H9 (cell line): ENCODE data around the gene NUDT14. TPM values are rescaled to one million over a fixed set of nuclear protein-coding genes. Genes with fewer than 3 reads are reported as not detected.

Experiments used
- DNase-seq: peaks from one replicate; pipeline ENCODE4 v3.0.0-alpha.2; 2017
- H2AFZ ChIP-seq: one replicate; pipeline ENCODE4 v1.6.1; 2013; ENCODE audit warnings: mild to moderate bottlenecking, low read length, control low read depth, moderate library complexity
- H2AK5ac ChIP-seq: 2 replicates; pipeline ENCODE4 v1.6.1; 2013; ENCODE audit warnings: low read length, control low read depth, mixed read lengths; ENCODE audit not compliant: insufficient read length
- H2BK120ac ChIP-seq: one replicate; pipeline ENCODE4 v1.6.1; 2013; ENCODE audit warnings: low read depth, mild to moderate bottlenecking, low read length, control low read depth, inconsistent platforms; ENCODE audit not compliant: poor library complexity, severe bottlenecking
- H2BK12ac ChIP-seq: 2 replicates; pipeline ENCODE4 v1.6.1; 2013; ENCODE audit warnings: low read length, control low read depth, mixed read lengths, low read depth; ENCODE audit not compliant: insufficient read length
- H2BK15ac ChIP-seq: 2 replicates; pipeline ENCODE4 v1.6.1; 2013; ENCODE audit warnings: low read depth, low read length, control low read depth
- H2BK20ac ChIP-seq: one replicate; pipeline ENCODE4 v1.6.1; 2013; ENCODE audit warnings: low read depth, mild to moderate bottlenecking, low read length, control low read depth, inconsistent platforms; ENCODE audit not compliant: poor library complexity, severe bottlenecking
- H2BK5ac ChIP-seq: 2 replicates; pipeline ENCODE4 v1.6.1; 2013; ENCODE audit warnings: low read length, control low read depth, mixed read lengths; ENCODE audit not compliant: insufficient read length
- H3K14ac ChIP-seq: 2 replicates; pipeline ENCODE4 v1.6.1; 2013; ENCODE audit warnings: low read length, control low read depth; ENCODE audit not compliant: insufficient read depth
- H3K18ac ChIP-seq: 2 replicates; pipeline ENCODE4 v1.6.1; 2013; ENCODE audit warnings: low read depth, mild to moderate bottlenecking, mixed read lengths, low read length, control low read depth; ENCODE audit not compliant: insufficient read length
- H3K23ac ChIP-seq: 2 replicates; pipeline ENCODE4 v1.6.1; 2013; ENCODE audit warnings: low read length, control low read depth, mixed read lengths, low read depth; ENCODE audit not compliant: insufficient read length
- H3K23me2 ChIP-seq: 2 replicates; pipeline ENCODE4 v1.6.1; 2013; ENCODE audit warnings: low read depth, mild to moderate bottlenecking, mixed read lengths, low read length, control low read depth; ENCODE audit not compliant: insufficient read length, poor library complexity, severe bottlenecking
- H3K27ac ChIP-seq: 2 replicates; pipeline ENCODE4 v1.5.1; 2013; ENCODE audit warnings: low read length, control low read depth, mixed read lengths, low read depth; ENCODE audit not compliant: insufficient read length
- H3K27me3 ChIP-seq: 2 replicates; pipeline ENCODE4 v1.6.1; 2013; ENCODE audit warnings: low read length, control low read depth, inconsistent platforms; ENCODE audit not compliant: insufficient read depth
- H3K4ac ChIP-seq: 2 replicates; pipeline ENCODE4 v1.6.1; 2013; ENCODE audit warnings: low read depth, mild to moderate bottlenecking, control low read depth, inconsistent platforms, low read length, moderate library complexity
- H3K4me1 ChIP-seq: 2 replicates; pipeline ENCODE4 v1.6.1; 2013; ENCODE audit warnings: low read length, control low read depth, inconsistent platforms; ENCODE audit not compliant: insufficient read depth
- H3K4me2 ChIP-seq: 2 replicates; pipeline ENCODE4 v1.6.1; 2013; ENCODE audit warnings: low read length, control low read depth, mixed read lengths; ENCODE audit not compliant: insufficient read length, insufficient read depth
- H3K56ac ChIP-seq: 2 replicates; pipeline ENCODE4 v1.6.1; 2013; ENCODE audit warnings: low read depth, mild to moderate bottlenecking, mixed read lengths, low read length, control low read depth; ENCODE audit not compliant: insufficient read length
- H3K79me1 ChIP-seq: 2 replicates; pipeline ENCODE4 v1.6.1; 2013; ENCODE audit warnings: low read depth, mild to moderate bottlenecking, moderate library complexity, low read length, control low read depth, inconsistent platforms; ENCODE audit not compliant: insufficient read depth, poor library complexity, severe bottlenecking
- H3K79me2 ChIP-seq: 2 replicates; pipeline ENCODE4 v1.6.1; 2013; ENCODE audit warnings: low read length, control low read depth, inconsistent platforms; ENCODE audit not compliant: insufficient read depth
- H3K9ac ChIP-seq: 2 replicates; pipeline ENCODE4 v1.6.1; 2013; ENCODE audit warnings: low read length, control low read depth, mixed read lengths; ENCODE audit not compliant: insufficient read length; ENCODE audit errors: extremely low read depth
- H3K9me3 ChIP-seq: one replicate; pipeline ENCODE4 v1.6.1; 2013; ENCODE audit warnings: low read depth, low read length, inconsistent platforms; ENCODE audit not compliant: control insufficient read depth
- H3T11ph ChIP-seq: one replicate; pipeline ENCODE4 v1.6.1; 2013; ENCODE audit warnings: mild to moderate bottlenecking, low read length, control low read depth, inconsistent platforms
- H4K20me1 ChIP-seq: one replicate; pipeline ENCODE4 v1.6.1; 2013; ENCODE audit not compliant: control insufficient read depth, insufficient read length, insufficient read depth
- H4K5ac ChIP-seq: 2 replicates; pipeline ENCODE4 v1.6.1; 2013; ENCODE audit warnings: low read depth, mild to moderate bottlenecking, mixed read lengths, low read length, control low read depth; ENCODE audit not compliant: insufficient read length
- H4K8ac ChIP-seq: replicated peaks from 2 replicates; pipeline ENCODE4 v1.6.1; 2013; ENCODE audit warnings: low read length, control low read depth, mixed read lengths, low read depth; ENCODE audit not compliant: insufficient read length
- H4K91ac ChIP-seq: 2 replicates; pipeline ENCODE4 v1.6.1; 2013; ENCODE audit warnings: low read depth, mild to moderate bottlenecking, moderate library complexity, mixed read lengths, low read length, control low read depth; ENCODE audit not compliant: insufficient read length
- H3K27ac Mint-ChIP-seq, 3 experiments: 2 replicates in 2 of 3; 3 replicates in 1 of 3; pipeline ENCODE4 v1.8.0; 2020 to 2021; ENCODE audit warnings: mixed read lengths in 3 of 3, mild to moderate bottlenecking in 1 of 3, moderate library complexity in 1 of 3
- H3K27me3 Mint-ChIP-seq: 2 replicates; pipeline ENCODE4 v1.8.0; 2021; ENCODE audit warnings: low read depth, mild to moderate bottlenecking, moderate library complexity, mixed read lengths
- H3K36me3 Mint-ChIP-seq, 3 experiments: 2 replicates in 2 of 3; 3 replicates in 1 of 3; pipeline ENCODE4 v1.8.0; 2020 to 2021; ENCODE audit warnings: low read depth in 3 of 3, mixed read lengths in 3 of 3; ENCODE audit not compliant: insufficient read depth in 1 of 3
- H3K4me1 Mint-ChIP-seq, 2 experiments: 2 replicates each; pipeline ENCODE4 v1.8.0; 2020; ENCODE audit warnings: mixed read lengths in 2 of 2
- H3K4me3 Mint-ChIP-seq, 2 experiments: 2 replicates in 1 of 2; 3 replicates in 1 of 2; pipeline ENCODE4 v1.8.0; 2020 to 2021; ENCODE audit warnings: mild to moderate bottlenecking in 2 of 2, mixed read lengths in 2 of 2, moderate library complexity in 1 of 2
- H3K9me3 Mint-ChIP-seq, 2 experiments: 2 replicates in 1 of 2; 3 replicates in 1 of 2; pipeline ENCODE4 v1.8.0; 2020; ENCODE audit warnings: mild to moderate bottlenecking in 2 of 2, mixed read lengths in 2 of 2, moderate library complexity in 1 of 2
- CTCF ChIP-seq: fragments of 200-600 bp; sonication (generic); conservative IDR thresholded peaks from 3 replicates; pipeline ENCODE4 v1.8.0; 2021; ENCODE audit warnings: antibody characterized with exemption, mild to moderate bottlenecking
- WGBS: extraction: QIAGEN DNeasy Blood & Tissue Kit; methylation state at CpG from one replicate; pipeline ENCODE4 v1.1.7; 2013; ENCODE audit warnings: missing lambda C conversion rate, low lambda C conversion rate, mixed read lengths; ENCODE audit not compliant: insufficient read length; ENCODE audit errors: extremely low coverage; 5-methylcytosine and 5-hydroxymethylcytosine counted together
- total RNA-seq: library from RNA; stranded (reverse); gene quantifications from 2 replicates; pipeline ENCODE4 v1.2.1, GENCODE V29; 2021

Gene NUDT14
- total RNA-seq, 1 experiment from 2014 or later: 41.1 TPM

DNA sequence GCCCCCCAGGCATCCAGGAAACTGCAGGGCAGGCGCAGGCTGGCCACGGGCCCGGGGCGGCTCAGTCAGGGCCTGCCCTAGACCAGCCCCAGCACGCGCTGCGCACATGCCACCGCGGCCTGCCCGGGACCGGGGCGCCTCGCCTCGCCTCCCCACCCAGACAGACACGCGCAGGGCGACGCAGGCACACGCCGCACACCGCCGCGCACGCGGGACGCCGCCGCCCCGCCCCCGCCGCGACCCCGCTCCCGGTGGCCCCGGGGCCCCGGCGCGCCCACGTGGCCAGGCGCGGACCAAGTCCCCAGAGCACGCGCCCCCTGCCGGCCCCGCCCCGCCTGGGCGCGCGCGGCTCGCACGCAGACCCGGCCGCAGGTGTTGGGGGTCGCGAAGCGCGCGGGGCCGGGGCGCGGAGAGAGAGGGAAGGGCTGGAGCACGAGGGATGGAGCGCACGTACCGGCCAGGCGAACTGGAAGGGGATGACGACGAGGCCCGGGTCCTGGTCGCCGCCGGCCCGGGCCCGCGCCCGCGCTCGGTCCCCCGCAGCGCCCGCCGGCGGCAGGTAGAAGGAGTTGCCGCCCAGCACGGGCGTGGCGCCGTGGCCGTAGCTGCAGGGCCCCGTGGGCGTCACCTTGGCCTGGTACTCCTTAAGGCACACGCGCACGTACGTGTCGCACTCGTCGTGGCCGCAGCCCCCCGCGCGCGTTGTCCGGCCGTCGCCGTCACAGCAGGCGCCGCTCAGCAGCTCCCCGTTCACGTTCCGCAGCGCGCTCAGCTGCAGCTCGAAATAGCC is 13.6 kb downstream of the NUDT14 start:
- Histone ChIP-seq H2BK15ac (no peak overlapping the region), H3K9me3 (no peaks in the 10 kb centered on the region), H3K18ac (peak overlapping the region; percentile 22), H4K8ac (no peak overlapping the region), H3K4me2 (peak overlapping the region; percentile 38), H3T11ph (no peak overlapping the region), H3K79me2 (no peaks in the 10 kb centered on the region), H2BK20ac (no peak overlapping the region), H2AFZ (no peak overlapping the region), H3K27ac (no peak overlapping the region), H3K79me1 (no peaks in the 10 kb centered on the region), H3K23me2 (peaks cover 3% of the 10 kb centered on the region), H4K91ac (no peak overlapping the region), H3K4ac (no peak overlapping the region), H2BK5ac (no peak overlapping the region), H3K56ac (no peak overlapping the region), H3K9ac (no peak overlapping the region), H4K5ac (no peak overlapping the region), H3K4me1 (no peaks in the 10 kb centered on the region), H3K14ac (no peak overlapping the region), H2BK12ac (no peak overlapping the region), H2BK120ac (no peak overlapping the region), H4K20me1 (no peaks in the 10 kb centered on the region), H3K23ac (no peak overlapping the region), H3K27me3 (peaks cover 7% of the 10 kb centered on the region; the same call in 1 of the 2 replicates), H2AK5ac (no peak overlapping the region)
- Mint-ChIP-seq H3K27ac (no peak overlapping the region), H3K4me3 (peak overlapping the region; percentile 52 to 69), H3K9me3 (no peaks in the 10 kb centered on the region), H3K27me3 (peaks cover 28% of the 10 kb centered on the region), H3K36me3 (no peaks in the 10 kb centered on the region), H3K4me1 (peaks cover 16% of the 10 kb centered on the region in 2 experiments)
- no CpG with 5 or more reads among the region's 116 CpGs for WGBS
- TF ChIP-seq CTCF: peak; percentile 43; the same call in 2 of the 3 replicates
- DNase-seq: peak; percentile 50
